Activated CD4-positive, alpha-beta T cell treated with anti-CD3 and anti-CD28 coated beads, Interleukin-2, amount 10 ng/mL, durations not matched to agents 24 days and 14 days (primary cell): ENCODE measurements around the gene FBXW5. TPM values are rescaled to one million over a fixed set of nuclear protein-coding genes. Genes with fewer than 3 reads are reported as not detected.

Source experiments
- DNase-seq: peaks from one replicate; pipeline ENCODE4 v3.0.0; 2022
- H3K27ac Mint-ChIP-seq: one replicate; pipeline ENCODE4 v1.8.0; 2022; ENCODE audit warnings: mild to moderate bottlenecking, mixed read lengths
- H3K27me3 Mint-ChIP-seq: one replicate; pipeline ENCODE4 v1.8.0; 2022; ENCODE audit warnings: mixed read lengths
- H3K36me3 Mint-ChIP-seq: one replicate; pipeline ENCODE4 v1.8.0; 2022; ENCODE audit warnings: low read depth, mild to moderate bottlenecking, mixed read lengths
- H3K4me1 Mint-ChIP-seq: one replicate; pipeline ENCODE4 v1.8.0; 2021; ENCODE audit warnings: mixed read lengths
- H3K4me3 Mint-ChIP-seq: one replicate; pipeline ENCODE4 v1.8.0; 2022; ENCODE audit warnings: mild to moderate bottlenecking, moderate library complexity, mixed read lengths
- H3K9me3 Mint-ChIP-seq: one replicate; pipeline ENCODE4 v1.8.0; 2021; ENCODE audit warnings: mixed read lengths
- intact Hi-C: fragments of 100-400 bp; cut with micrococcal nuclease; formaldehyde crosslinking; loops from one replicate; pipeline ENCODE4 v1.15.1; 2023
- total RNA-seq: library from RNA; stranded (reverse); gene quantifications from 2 replicates; pipeline ENCODE4 v1.2.3, GENCODE V29; 2022

The FBXW5 gene
- total RNA-seq, 1 donor from 2014 or later, result 93.6 TPM

DNA sequence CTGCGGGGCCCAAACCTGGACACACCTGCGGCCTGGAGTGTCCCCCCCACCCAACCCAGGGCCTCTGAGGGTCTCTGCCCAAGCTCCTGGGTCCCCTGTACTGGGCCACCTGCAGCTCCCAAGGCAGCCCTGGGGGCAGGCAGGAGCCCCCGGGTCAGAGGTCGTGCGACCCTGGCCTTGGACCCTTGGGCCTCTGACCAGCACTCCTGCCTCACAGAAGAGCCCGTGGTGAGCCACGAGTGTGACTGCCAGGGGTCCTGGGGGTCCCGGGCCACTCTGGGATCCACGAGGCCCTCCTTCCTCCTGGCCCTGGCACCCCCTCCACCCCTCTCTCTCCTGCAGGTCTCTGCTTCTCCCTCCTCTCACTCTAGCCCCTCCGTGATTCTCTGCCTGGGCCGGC, 27.8 kb upstream of the FBXW5 start:
- Mint-ChIP-seq H3K27ac (no peak overlapping the region), H3K4me1 (peaks cover 7% of the 10 kb centered on the region), H3K36me3 (no peaks in the 10 kb centered on the region), H3K4me3 (no peak overlapping the region), H3K9me3 (no peaks in the 10 kb centered on the region), H3K27me3 (peaks cover 3% of the 10 kb centered on the region)
- DNase-seq, result no peak
- intact Hi-C loops, result loop anchor here (10.0 kb wide), 1 partner anchor 182 kb away; no protein-coding TSS in a partner anchor

- Mint-ChIP-seq H3K27ac (no peak overlapping the region), H3K9me3 (no peaks in the 10 kb centered on the region), H3K4me3 (no peak overlapping the region), H3K27me3 (peaks cover 3% of the 10 kb centered on the region), H3K4me1 (peaks cover 7% of the 10 kb centered on the region), H3K36me3 (no peaks in the 10 kb centered on the region)
- intact Hi-C loops, result loop anchor here (10.0 kb wide), 1 partner anchor 183 kb away; no protein-coding TSS in a partner anchor
- no peak for DNase-seq
These were observed 27.2 kb upstream of the FBXW5 start for GRCh38 chr9:136971746-136972145.

DNA sequence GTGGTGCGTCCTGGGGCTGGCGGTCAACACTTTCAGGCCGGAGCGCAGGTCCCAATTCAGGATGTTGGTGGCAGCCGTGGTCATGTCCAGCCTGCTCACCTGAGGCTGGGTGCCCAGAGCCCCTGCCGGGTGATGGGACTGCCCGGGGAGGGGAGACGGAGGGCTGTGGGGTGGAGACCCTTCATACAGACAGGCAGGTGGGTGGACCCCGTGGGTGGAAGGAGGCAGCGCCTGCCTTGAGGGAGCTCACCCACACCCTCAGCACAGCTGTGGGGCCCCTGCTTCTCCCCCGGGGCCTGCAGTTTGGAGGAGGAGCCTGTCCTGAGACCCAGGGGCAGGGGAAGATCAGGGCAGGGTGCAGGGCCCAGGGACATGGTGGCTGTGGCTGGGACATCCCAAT, 25.8 kb upstream of the FBXW5 start:
- H3K36me3 Mint-ChIP-seq, result no peaks in the 10 kb centered on the region
- H3K27me3 Mint-ChIP-seq, result peaks cover 5% of the 10 kb centered on the region
- no peak overlapping the region for H3K4me3 Mint-ChIP-seq
- no peaks in the 10 kb centered on the region for H3K9me3 Mint-ChIP-seq
- peaks cover 13% of the 10 kb centered on the region for H3K4me1 Mint-ChIP-seq
- no peak for DNase-seq
- intact Hi-C loops, result loop anchor here (10.0 kb wide), 1 partner anchor 184 kb away; no protein-coding TSS in a partner anchor
- H3K27ac Mint-ChIP-seq, result no peak overlapping the region

DNA sequence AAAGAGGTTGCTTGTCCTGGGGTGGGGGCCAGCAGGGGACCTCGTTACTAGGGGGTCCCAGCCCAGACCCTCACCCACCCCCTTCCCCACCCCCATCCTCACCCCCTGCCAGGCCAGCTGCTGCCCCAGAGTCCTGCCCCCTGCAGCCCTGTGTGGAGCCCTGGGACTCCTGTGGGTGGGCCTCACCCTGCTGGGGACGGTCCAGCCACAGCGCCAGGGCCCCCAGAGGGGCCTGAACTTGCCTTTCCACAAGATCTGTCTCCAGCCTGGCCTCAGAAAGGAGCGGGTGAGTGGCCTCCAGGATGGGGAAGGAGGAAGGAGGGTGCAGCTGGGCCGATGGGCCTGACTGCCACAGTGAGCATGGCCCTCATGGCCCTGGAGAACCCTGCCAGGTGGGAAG, 25.2 kb upstream of the FBXW5 start:
- intact Hi-C loops, result loop anchor here (10.0 kb wide), 1 partner anchor 185 kb away; no protein-coding TSS in a partner anchor
- Mint-ChIP-seq H3K4me1 (peaks cover 9% of the 10 kb centered on the region), H3K27ac (no peak overlapping the region), H3K36me3 (no peaks in the 10 kb centered on the region), H3K27me3 (peaks cover 3% of the 10 kb centered on the region), H3K9me3 (no peaks in the 10 kb centered on the region), H3K4me3 (no peak overlapping the region)
- no peak for DNase-seq

DNA sequence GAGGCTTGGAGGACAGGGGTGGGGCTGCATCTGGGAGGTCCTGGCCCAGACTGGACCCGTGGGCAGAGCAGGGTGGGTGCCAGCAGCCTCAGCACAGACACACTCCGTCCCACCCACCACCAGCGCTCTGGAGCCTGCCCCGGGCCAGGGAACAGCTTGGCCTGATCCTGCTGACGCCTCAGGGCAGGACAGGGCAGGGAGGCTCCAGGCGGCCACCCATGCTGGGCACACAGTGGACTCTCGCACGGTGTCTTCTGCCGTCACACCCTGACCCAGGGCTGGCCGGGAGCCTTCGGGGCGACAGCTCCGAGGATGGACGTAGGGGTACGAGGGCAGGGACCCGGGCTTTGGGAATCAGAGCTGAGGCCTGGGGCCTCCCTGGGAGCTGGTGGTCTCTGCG, 24.6 kb upstream of the FBXW5 start:
- intact Hi-C loops, result no loop called here
- Mint-ChIP-seq H3K4me1 (peaks cover 9% of the 10 kb centered on the region), H3K27ac (no peak overlapping the region), H3K4me3 (no peak overlapping the region), H3K36me3 (no peaks in the 10 kb centered on the region), H3K9me3 (no peaks in the 10 kb centered on the region), H3K27me3 (peaks cover 3% of the 10 kb centered on the region)
- no peak for DNase-seq

GRCh38 chr9:136968333-136969127, 24.0 kb upstream of the FBXW5 start:
- Mint-ChIP-seq H3K4me1 (peaks cover 9% of the 10 kb centered on the region), H3K27ac (no peak overlapping the region), H3K4me3 (no peak overlapping the region), H3K9me3 (no peaks in the 10 kb centered on the region), H3K36me3 (no peaks in the 10 kb centered on the region), H3K27me3 (peaks cover 3% of the 10 kb centered on the region)
- DNase-seq, result no peak
- intact Hi-C loops, result no loop called here

GRCh38 chr9:136965771-136966484, 21.4 kb upstream of the FBXW5 start:
- H3K4me1 Mint-ChIP-seq, result peaks cover 13% of the 10 kb centered on the region

GRCh38 chr9:136964833-136965422, 20.4 kb upstream of the FBXW5 start:
- intact Hi-C loops, result no loop called here
- H3K4me3 Mint-ChIP-seq, result no peak overlapping the region
- peaks cover 13% of the 10 kb centered on the region for H3K4me1 Mint-ChIP-seq
- no peaks in the 10 kb centered on the region for H3K36me3 Mint-ChIP-seq
- no peak overlapping the region for H3K27ac Mint-ChIP-seq
- no peaks in the 10 kb centered on the region for H3K9me3 Mint-ChIP-seq
- DNase-seq, result no peak
- H3K27me3 Mint-ChIP-seq, result peaks cover 3% of the 10 kb centered on the region

More at GRCh38 chr9:136965771-136966484, 21.4 kb upstream of the FBXW5 start:
- Mint-ChIP-seq H3K27ac (peak overlapping the region; percentile 77), H3K4me3 (peak overlapping the region; percentile 68), H3K36me3 (no peaks in the 10 kb centered on the region), H3K27me3 (peaks cover 3% of the 10 kb centered on the region), H3K9me3 (no peaks in the 10 kb centered on the region)
- intact Hi-C loops, result no loop called here
- peak; percentile 79 for DNase-seq

GRCh38 chr9:136964171-136964689, 19.7 kb upstream of the FBXW5 start:
- no peak overlapping the region for H3K4me3 Mint-ChIP-seq
- no peak overlapping the region for H3K27ac Mint-ChIP-seq
- DNase-seq, result no peak
- peaks cover 13% of the 10 kb centered on the region for H3K4me1 Mint-ChIP-seq
- H3K27me3 Mint-ChIP-seq, result peaks cover 3% of the 10 kb centered on the region
- no peaks in the 10 kb centered on the region for H3K9me3 Mint-ChIP-seq
- no peaks in the 10 kb centered on the region for H3K36me3 Mint-ChIP-seq
- intact Hi-C loops, result no loop called here

DNA sequence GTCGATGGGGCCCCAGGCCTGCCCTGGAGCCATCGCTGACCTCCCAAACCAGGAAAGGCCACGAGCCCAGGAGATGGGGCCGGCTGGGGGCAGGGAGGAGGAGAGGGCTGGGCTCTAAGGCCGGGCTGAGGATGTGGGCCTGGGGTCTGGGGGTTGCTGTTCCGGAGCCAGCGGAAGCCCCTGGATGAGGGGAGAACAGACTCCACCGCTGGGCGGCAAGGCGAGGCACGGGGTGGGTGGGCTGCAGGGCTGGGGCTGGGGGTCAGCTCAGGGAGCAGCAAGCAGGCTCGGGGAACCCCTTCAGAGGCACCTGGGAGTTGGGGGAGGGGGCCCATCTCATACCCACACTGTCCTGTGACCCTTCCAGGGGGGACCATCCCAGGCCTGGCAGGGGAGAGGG, 19.2 kb upstream of the FBXW5 start:
- Mint-ChIP-seq H3K9me3 (no peaks in the 10 kb centered on the region), H3K4me1 (peaks cover 13% of the 10 kb centered on the region), H3K4me3 (no peak overlapping the region), H3K27me3 (peaks cover 3% of the 10 kb centered on the region), H3K27ac (no peak overlapping the region), H3K36me3 (no peaks in the 10 kb centered on the region)
- intact Hi-C loops, result no loop called here
- no peak for DNase-seq

GRCh38 chr9:136963341-136963740, 18.8 kb upstream of the FBXW5 start:
- Mint-ChIP-seq H3K27ac (no peak overlapping the region), H3K4me1 (peaks cover 13% of the 10 kb centered on the region), H3K4me3 (no peak overlapping the region), H3K9me3 (no peaks in the 10 kb centered on the region), H3K36me3 (no peaks in the 10 kb centered on the region), H3K27me3 (peaks cover 3% of the 10 kb centered on the region)
- no peak for DNase-seq
- intact Hi-C loops, result no loop called here

DNA sequence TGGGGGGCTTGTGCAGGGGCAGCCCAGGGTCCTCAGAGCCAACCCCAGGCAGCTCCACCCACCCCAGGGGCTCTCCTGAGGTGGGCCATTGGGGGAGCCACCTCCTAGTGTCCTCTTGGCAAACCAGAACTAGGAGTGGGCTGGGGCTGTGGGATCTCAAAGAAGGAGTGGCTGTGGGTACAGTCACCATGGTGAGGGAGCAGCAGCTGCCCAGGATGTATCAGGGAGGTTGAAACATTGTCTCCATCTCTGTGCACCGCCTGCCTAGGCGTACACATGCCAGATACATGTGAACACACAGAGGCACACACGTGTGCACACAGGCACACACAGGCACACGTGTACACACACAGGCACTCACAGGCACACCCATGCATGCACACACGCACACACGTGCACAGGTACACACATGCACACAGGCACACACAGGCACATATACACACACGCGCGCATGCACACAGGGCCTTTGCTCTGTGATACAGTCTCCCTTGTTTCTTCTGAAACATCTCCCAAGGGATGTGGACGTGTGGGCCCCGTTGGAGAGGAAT, 18.2 kb upstream of the FBXW5 start:
- Mint-ChIP-seq H3K9me3 (no peaks in the 10 kb centered on the region), H3K27me3 (peaks cover 3% of the 10 kb centered on the region), H3K27ac (no peak overlapping the region), H3K4me1 (peaks cover 13% of the 10 kb centered on the region), H3K4me3 (no peak overlapping the region), H3K36me3 (no peaks in the 10 kb centered on the region)
- DNase-seq, result no peak
- intact Hi-C loops, result no loop called here

DNA sequence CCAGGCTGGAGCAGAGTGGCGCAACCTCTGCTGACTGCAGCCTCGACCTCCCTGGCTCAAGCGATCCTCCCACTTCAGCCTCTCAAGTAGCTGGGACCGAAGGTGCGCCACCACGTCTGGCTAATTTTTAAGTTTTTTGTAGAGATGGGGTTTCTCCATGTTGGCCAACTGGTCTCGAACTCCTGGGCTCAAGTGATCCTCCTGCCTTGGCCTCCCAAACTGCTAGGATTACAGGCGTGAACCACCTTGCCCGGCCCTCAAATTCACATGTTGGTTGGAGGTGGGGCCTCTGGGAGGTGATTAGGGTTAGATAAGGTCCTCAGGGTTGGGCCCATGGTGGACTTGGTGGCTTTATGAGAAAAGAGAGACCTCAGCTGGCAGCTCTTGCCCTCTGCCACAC, 17.6 kb upstream of the FBXW5 start:
- Mint-ChIP-seq H3K4me3 (no peak overlapping the region), H3K27me3 (peaks cover 3% of the 10 kb centered on the region), H3K27ac (no peak overlapping the region), H3K36me3 (no peaks in the 10 kb centered on the region), H3K9me3 (peaks cover 3% of the 10 kb centered on the region), H3K4me1 (peaks cover 13% of the 10 kb centered on the region)
- intact Hi-C loops, result no loop called here
- no peak for DNase-seq
